HepG2 (cell line): ENCODE measurements around the gene ZKSCAN1. TPM values are rescaled to one million over a fixed set of nuclear protein-coding genes. Genes with fewer than 3 reads are reported as not detected.

Experiments
- AGO1 ChIP-seq: fragments of 200-400 bp; formaldehyde crosslinking; IDR thresholded peaks from 2 replicates; pipeline ENCODE4 v1.6.1; 2017; ENCODE audit warnings: mild to moderate bottlenecking, low read depth, low read length, moderate library complexity; ENCODE audit not compliant: poor library complexity, severe bottlenecking
- ARNTL ChIP-seq: sonication (generic); formaldehyde crosslinking; IDR thresholded peaks from 2 replicates; pipeline ENCODE4 v1.4.0; 2020; ENCODE audit warnings: mild to moderate bottlenecking, missing genetic modification reagents
- GATAD1 ChIP-seq: IDR thresholded peaks from 2 replicates; pipeline ENCODE4 v1.6.1; 2016; ENCODE audit warnings: missing genetic modification reagents, missing compliant biosample characterization
- MAF1 ChIP-seq: sonication (generic); formaldehyde crosslinking; IDR thresholded peaks from 2 replicates; pipeline ENCODE4 v1.5.0; 2020; ENCODE audit warnings: missing genetic modification reagents, borderline replicate concordance
- SIN3A ChIP-seq: IDR thresholded peaks from 2 replicates; pipeline ENCODE4 v1.6.1; 2011; ENCODE audit warnings: low read depth, mild to moderate bottlenecking, control low read depth, low read length, borderline replicate concordance
- U2AF2 ChIP-seq: fragments of 200-400 bp; formaldehyde crosslinking; IDR thresholded peaks from 2 replicates; pipeline ENCODE4 v1.6.1; 2017; ENCODE audit warnings: low read depth, mild to moderate bottlenecking, low read length
- ZBTB4 ChIP-seq: sonication (generic); formaldehyde crosslinking; IDR thresholded peaks from 2 replicates; pipeline ENCODE4 v1.4.0; 2020; ENCODE audit warnings: missing genetic modification reagents, mild to moderate bottlenecking, borderline replicate concordance
- ZHX2 ChIP-seq, 2 experiments: sonication (generic) in 1 of 2; formaldehyde crosslinking in 1 of 2; IDR thresholded peaks; 2 replicates each; pipeline versions ENCODE4 v1.6.1 to v1.9.0; 2014 to 2022; ENCODE audit warnings: antibody characterized with exemption in 1 of 2, borderline replicate concordance in 1 of 2, inconsistent platforms in 1 of 2, low read depth in 1 of 2, missing genetic modification reagents in 1 of 2
- ZNF180 ChIP-seq: sonication (generic); formaldehyde crosslinking; IDR thresholded peaks from 2 replicates; pipeline ENCODE4 v1.4.0; 2020; ENCODE audit warnings: low read depth, missing genetic modification reagents, borderline replicate concordance
- ZNF326 ChIP-seq: sonication (generic); formaldehyde crosslinking; IDR thresholded peaks from 2 replicates; pipeline ENCODE4 v1.4.0; 2020; ENCODE audit warnings: missing genetic modification reagents, borderline replicate concordance
- ZNF556 ChIP-seq: sonication (generic); formaldehyde crosslinking; IDR thresholded peaks from 2 replicates; pipeline ENCODE4 v1.4.0; 2020; ENCODE audit warnings: mild to moderate bottlenecking, missing genetic modification reagents, borderline replicate concordance
- ZNF557 ChIP-seq: sonication (generic); formaldehyde crosslinking; IDR thresholded peaks from 2 replicates; pipeline ENCODE4 v1.4.0; 2020; ENCODE audit warnings: missing genetic modification reagents
- ZNF616 ChIP-seq: sonication (generic); formaldehyde crosslinking; IDR thresholded peaks from 2 replicates; pipeline ENCODE4 v1.5.0; 2020; ENCODE audit warnings: low read depth, mild to moderate bottlenecking, missing genetic modification reagents
- polyA plus RNA-seq, 8 experiments: library from polyadenylated mRNA; depleted of rRNA in 3 of 8; stranded (reverse) in 7 of 8; unstranded in 1 of 8; fragments of >200 nt; fragmentation: Illumina TruSeq in 4 of 8; extraction: Trizol in 4 of 8; gene quantifications; 2 replicates each; pipeline versions ENCODE4 v1.2.1 to v1.2.3, GENCODE V29; 2011 to 2016; ENCODE audit warnings: low read depth in 4 of 8, missing spikeins in 1 of 8, mixed read lengths in 1 of 8; ENCODE audit not compliant: insufficient read depth in 1 of 8
- total RNA-seq, 5 experiments: library from RNA; depleted of rRNA; stranded (reverse); fragments of >200 nt; fragmentation: Illumina TruSeq; extraction: Trizol; gene quantifications; 2 replicates each; pipeline ENCODE4 v1.2.3, GENCODE V29; 2016; ENCODE audit warnings: low read depth in 1 of 5
- TF ChIP-seq, protein P1 (sequence below): sonication (generic); IDR thresholded peaks from 2 replicates; pipeline ENCODE4 v1.6.1; 2016; ENCODE audit warnings: low read depth, borderline replicate concordance
- TF ChIP-seq, protein P2 (sequence below): sonication (generic); formaldehyde crosslinking; IDR thresholded peaks from 2 replicates; pipeline ENCODE4 v1.8.1; 2023; ENCODE audit warnings: mild to moderate bottlenecking, missing genetic modification reagents

The ZKSCAN1 gene
- total and polyA plus RNA-seq, 2 of the 13 experiments (the other 11 are each of a cell fraction or from before 2014, with no cell fraction given), result 46.4 to 60.6 TPM

- peak; percentile 78; the same call in 1 of the 2 replicates for TF ChIP-seq SIN3A
- TF ChIP-seq ZBTB4, result no peak
- peak; percentile 85; the same call in 1 of the 2 replicates for TF ChIP-seq ZNF556
- TF ChIP-seq ARNTL (CRISPR knock-in tag), result peak; percentile 90
- TF ChIP-seq GATAD1, result peak; percentile 91
- no peak for TF ChIP-seq ZNF180 (CRISPR knock-in tag)
- TF ChIP-seq, protein P1, sequence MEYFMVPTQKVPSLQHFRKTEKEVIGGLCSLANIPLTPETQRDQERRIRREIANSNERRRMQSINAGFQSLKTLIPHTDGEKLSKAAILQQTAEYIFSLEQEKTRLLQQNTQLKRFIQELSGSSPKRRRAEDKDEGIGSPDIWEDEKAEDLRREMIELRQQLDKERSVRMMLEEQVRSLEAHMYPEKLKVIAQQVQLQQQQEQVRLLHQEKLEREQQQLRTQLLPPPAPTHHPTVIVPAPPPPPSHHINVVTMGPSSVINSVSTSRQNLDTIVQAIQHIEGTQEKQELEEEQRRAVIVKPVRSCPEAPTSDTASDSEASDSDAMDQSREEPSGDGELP, result no peak
- TF ChIP-seq ZHX2 (IDR thresholded peaks at IDR 0.05; ENCODE audit: low read depth), result no peak; the same call in 1 of the 2 replicates
- 0 out of 2 replicates have a peak, but pooled peaks have one; percentile 91 for TF ChIP-seq ZHX2 (CRISPR knock-in tag; IDR thresholded peaks at IDR 0.05; ENCODE audit: borderline replicate concordance)
- peak; percentile 98 for TF ChIP-seq ZNF616
- TF ChIP-seq U2AF2, result no peak
- TF ChIP-seq AGO1, result peak; percentile 42
- no peak for TF ChIP-seq ZNF326 (CRISPR knock-in tag)
- TF ChIP-seq, protein P2, sequence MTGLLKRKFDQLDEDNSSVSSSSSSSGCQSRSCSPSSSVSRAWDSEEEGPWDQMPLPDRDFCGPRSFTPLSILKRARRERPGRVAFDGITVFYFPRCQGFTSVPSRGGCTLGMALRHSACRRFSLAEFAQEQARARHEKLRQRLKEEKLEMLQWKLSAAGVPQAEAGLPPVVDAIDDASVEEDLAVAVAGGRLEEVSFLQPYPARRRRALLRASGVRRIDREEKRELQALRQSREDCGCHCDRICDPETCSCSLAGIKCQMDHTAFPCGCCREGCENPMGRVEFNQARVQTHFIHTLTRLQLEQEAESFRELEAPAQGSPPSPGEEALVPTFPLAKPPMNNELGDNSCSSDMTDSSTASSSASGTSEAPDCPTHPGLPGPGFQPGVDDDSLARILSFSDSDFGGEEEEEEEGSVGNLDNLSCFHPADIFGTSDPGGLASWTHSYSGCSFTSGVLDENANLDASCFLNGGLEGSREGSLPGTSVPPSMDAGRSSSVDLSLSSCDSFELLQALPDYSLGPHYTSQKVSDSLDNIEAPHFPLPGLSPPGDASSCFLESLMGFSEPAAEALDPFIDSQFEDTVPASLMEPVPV (CRISPR knock-in tag), result peak; percentile 86
- TF ChIP-seq ZNF557 (CRISPR knock-in tag), result peak; percentile 93; the same call in 1 of the 2 replicates
- no peak; the same call in 1 of the 2 replicates for TF ChIP-seq MAF1 (CRISPR knock-in tag)
These were observed 73.4 kb downstream of the ZKSCAN1 start, which contains the start of gene COPS6 (continued) for GRCh38 chr7:100088621-100089457.
